Dermis blood vessel endothelial cell (primary cell): ENCODE results near the gene EFNA2. TPM values are rescaled to one million over a fixed set of nuclear protein-coding genes. Genes with fewer than 3 reads are reported as not detected.
"Not testable (repeated sequence)": the region's sequence is repeated elsewhere in the genome, so short reads cannot be mapped to it uniquely, and the experiment has no call there.

Source experiments
- DNase-seq: peaks from one replicate; pipeline ENCODE4 v3.0.0; 2010
- total RNA-seq: library from RNA; depleted of rRNA; stranded (reverse); fragments of >200 nt; gene quantifications from 2 replicates; pipeline ENCODE4 v1.2.3, GENCODE V29; 2014

Gene EFNA2
- total RNA-seq, 1 donor from 2014 or later, result not detected

- DNase-seq, result no peak
These were observed 36.7 kb downstream of the EFNA2 start for GRCh38 chr19:1322198-1322981.

DNA sequence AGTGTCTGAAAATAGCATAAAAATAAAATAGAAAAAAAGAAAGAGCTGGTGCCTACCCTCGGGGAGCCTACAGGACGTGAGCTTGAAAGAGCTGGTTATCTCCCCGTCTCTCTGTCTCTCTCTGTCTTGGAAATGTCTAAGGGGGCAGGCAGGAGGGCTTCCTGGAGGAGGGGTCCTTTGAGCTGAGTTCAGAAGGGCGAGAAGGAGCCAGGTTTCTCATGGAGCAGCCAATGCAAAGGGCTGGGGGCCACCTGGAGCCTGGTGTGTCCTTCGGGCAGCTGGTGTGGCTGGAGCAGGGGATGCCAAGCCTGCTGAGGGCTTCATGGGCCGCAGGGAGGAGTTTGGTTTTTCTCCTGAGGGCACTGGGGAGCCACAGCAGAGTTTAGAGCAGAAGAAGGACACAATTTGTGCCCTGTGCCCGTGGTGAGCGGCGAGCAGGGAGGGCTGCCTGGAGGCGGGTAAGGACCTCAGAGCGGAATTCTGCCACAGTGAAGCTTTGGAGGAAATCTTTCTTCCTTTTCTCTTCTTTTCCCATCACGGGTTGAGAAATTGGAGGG, 38.7 kb downstream of the EFNA2 start:
- DNase-seq, result no peak

DNA sequence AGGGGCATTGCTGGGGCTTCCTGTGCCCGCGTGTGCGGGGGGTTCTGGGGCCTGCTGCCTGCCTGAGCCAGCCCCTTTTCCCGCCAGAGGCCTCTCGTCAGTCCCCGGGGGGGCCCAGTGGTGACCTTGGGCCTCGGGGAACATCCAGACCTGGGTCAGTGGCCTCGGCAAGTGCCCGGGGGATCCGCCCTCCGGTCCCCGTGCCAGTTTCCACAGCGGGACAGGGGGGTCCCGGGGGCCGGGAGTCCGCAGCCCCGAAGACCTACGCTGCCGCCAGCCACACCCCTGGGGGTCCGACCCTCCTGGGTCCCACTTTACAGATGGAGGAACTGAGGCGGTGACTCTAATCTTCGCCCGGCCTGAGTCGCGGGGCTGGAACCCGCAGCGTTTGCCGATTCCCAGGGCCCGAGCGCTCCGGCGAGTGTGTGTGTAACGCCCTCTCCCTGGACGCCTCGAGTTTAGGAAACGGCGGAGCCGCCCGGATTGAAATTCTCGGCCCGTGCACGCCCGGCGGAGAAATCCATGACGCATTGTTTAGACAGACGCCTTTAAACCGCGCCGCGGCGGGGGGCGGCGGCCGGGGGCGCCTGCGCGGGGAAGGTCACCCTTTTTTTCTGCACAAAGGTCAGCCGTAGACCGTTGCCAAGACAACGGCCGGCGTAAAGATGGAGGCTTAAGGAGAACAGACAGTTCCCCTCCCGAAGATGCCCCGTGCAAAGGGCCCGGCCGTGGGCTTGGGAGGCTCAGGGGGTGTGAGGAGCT, 39.3 kb downstream of the EFNA2 start:
- DNase-seq, result peak; percentile 69

GRCh38 chr19:1325568-1326294, 40.1 kb downstream of the EFNA2 start:
- DNase-seq, result no peak

GRCh38 chr19:1327125-1327524, 41.5 kb downstream of the EFNA2 start:
- DNase-seq, result no peak

DNA sequence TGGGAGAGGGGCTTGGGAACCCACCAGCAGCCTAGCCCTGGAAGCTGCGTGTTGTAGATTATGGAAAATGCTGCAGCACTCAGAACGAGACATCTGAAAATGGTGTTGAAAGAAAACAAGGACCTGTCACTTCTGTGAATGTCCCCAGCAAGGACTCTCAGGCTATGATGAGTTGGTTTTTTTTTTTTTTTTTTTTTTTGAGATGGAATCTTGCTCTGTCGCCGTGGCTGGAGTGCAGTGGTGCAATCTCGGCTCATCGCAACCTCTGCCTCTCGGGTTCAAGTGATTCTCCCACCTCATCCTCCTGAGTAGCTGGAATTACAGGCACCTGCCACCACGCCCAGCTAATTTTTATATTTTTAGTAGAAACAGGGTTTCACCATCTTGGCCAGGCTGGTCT, 46.5 kb downstream of the EFNA2 start:
- not testable (repeated sequence) for DNase-seq

DNA sequence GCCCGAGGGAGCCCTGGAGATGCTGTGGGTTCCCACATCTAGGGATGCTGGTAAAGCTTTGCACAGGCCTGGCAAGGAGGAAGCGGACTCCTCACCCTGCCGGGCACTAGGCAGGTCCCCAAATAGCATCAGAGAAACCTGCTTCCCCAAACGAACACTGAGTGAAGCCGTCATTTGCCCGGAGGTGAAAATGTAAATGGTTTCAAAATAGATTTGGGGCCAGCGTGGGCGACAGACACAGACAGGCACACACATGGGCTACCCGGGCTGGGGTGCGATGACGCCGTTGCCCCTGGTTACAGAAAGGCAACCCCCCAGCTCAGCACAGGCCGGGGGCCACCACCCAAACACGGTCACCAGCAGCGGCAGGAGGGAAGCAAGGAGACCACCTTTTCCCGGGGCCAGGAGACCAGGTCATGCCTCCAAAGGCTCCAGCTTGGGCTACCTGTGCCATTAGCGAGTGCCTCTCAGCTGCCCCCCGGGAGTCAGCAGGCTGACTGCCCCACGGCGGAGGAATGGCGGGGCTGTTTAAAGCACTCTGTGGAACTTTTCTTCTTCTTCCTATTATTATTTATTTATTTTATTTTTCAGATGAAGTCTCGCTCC, 50.5 kb downstream of the EFNA2 start:
- DNase-seq, result no peak

- no peak for DNase-seq
These were observed 55.2 kb downstream of the EFNA2 start for GRCh38 chr19:1340681-1341469.

DNA sequence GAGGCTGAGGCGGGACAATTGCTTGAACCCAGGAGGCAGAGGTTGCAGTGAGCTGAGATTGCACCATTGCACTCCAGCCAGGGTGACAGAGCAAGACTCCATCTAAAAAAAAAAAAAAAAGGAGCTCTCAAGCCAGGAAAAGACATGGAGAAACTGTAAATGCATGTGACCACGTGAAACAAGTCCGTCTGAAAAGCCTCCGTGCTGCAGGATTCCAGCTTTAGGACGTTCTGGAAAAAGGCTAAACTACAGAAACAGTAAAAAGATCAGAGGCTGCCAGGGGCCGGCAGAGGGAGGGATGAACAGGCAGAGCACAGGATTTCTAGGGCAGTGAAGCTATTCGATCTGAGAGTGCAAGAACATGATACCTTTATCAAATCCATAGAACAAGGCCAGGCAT, 57.4 kb downstream of the EFNA2 start:
- no peak for DNase-seq

DNA sequence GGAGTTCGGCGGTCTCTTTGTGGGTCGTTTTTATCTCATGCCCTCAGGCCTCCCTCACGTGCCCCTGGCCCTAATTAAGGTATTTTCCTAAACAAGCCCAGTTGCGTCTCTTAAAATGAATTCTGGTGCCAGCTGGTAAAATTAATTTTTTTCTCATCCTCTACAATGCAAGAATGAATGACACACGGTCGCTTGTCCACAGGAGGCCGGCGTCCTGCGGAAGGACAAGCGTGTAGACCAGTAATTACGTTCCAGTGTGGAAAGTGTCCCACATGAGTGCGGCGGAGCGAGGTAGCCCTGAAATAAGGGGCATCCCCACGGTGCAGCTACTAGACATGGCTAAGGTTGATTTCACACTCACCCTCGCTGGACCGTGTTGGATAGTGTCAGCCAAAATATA, 63.5 kb downstream of the EFNA2 start:
- DNase-seq, result no peak

- DNase-seq, result no peak
These were observed 65.2 kb downstream of the EFNA2 start for GRCh38 chr19:1350867-1351266.

Other genes with a start within 250 kb of the EFNA2 start
- gene ABCA7, start 245.8 kb upstream of the EFNA2 start, total RNA-seq, result 9.4 and 10.0 TPM in 2 replicates
- 40.3 and 55.5 TPM in 2 replicates for gene ARHGAP45, start 218.7 kb upstream of the EFNA2 start, total RNA-seq
- gene POLR2E, start 190.5 kb upstream of the EFNA2 start, total RNA-seq, result 71.5 and 193 TPM in 2 replicates
- 281 and 591 TPM in 2 replicates for gene GPX4, start 181.9 kb upstream of the EFNA2 start, total RNA-seq
- gene SBNO2, start 111.6 kb upstream of the EFNA2 start, total RNA-seq, result 37.1 and 52.2 TPM in 2 replicates
- gene STK11, start 80.1 kb upstream of the EFNA2 start, total RNA-seq, result 107 and 108 TPM in 2 replicates
- gene CBARP, start 47.9 kb upstream of the EFNA2 start, total RNA-seq, result 2.7 and 2.8 TPM in 2 replicates
- gene ATP5F1D, start 44.1 kb upstream of the EFNA2 start, total RNA-seq, result 19.9 and 31.1 TPM in 2 replicates
- gene MIDN, start 37.3 kb upstream of the EFNA2 start, total RNA-seq, result 22.1 and 27.9 TPM in 2 replicates
- gene CIRBP, start 16.5 kb upstream of the EFNA2 start, total RNA-seq, result 83.1 and 192 TPM in 2 replicates
- gene FAM174C, start 10.3 kb upstream of the EFNA2 start, total RNA-seq, result 22.0 and 25.0 TPM in 2 replicates
- gene NDUFS7, start 98.0 kb downstream of the EFNA2 start, total RNA-seq, result 98.8 and 104 TPM in 2 replicates
- 10.7 and 14.8 TPM in 2 replicates for gene GAMT, start 115.7 kb downstream of the EFNA2 start, total RNA-seq
- gene DAZAP1, start 121.7 kb downstream of the EFNA2 start, total RNA-seq, result 58.0 and 104 TPM in 2 replicates
- gene RPS15, start 152.5 kb downstream of the EFNA2 start, total RNA-seq, result 380 and 637 TPM in 2 replicates
- gene APC2, start 164.2 kb downstream of the EFNA2 start, total RNA-seq, result 0.23 and 0.34 TPM in 2 replicates
- 22.0 and 28.1 TPM in 2 replicates for gene C19orf25, start 193.3 kb downstream of the EFNA2 start, total RNA-seq
- 0.68 and 1.1 TPM in 2 replicates for gene PCSK4, start 204.5 kb downstream of the EFNA2 start, total RNA-seq
- 0.34 and 1.0 TPM in 2 replicates for gene REEP6, start 205.3 kb downstream of the EFNA2 start, total RNA-seq
- 0.19 TPM in 1 of 2 replicates, not detected in the other for gene ADAMTSL5, start 227.1 kb downstream of the EFNA2 start, total RNA-seq
- not detected in 2 replicates for gene PLK5, start 238.2 kb downstream of the EFNA2 start, total RNA-seq